K562 (cell line): Measurements from ENCODE around the gene IGF2BP3. TPM values are rescaled to one million over a fixed set of nuclear protein-coding genes. Genes with fewer than 3 reads are reported as not detected.

Source experiments
- BDP1 ChIP-seq: IDR thresholded peaks from 3 replicates; pipeline ENCODE4 v1.6.1; 2011; ENCODE audit not compliant: insufficient read length, insufficient read depth
- CAMTA2 ChIP-seq: fragments of 250-450 bp; sonication (Bioruptor Pico); conservative IDR thresholded peaks from 2 replicates; pipeline ENCODE4 v1.5.1; 2022
- CTCF ChIP-seq, 3 experiments: IDR thresholded peaks in 2 of 3; conservative IDR thresholded peaks in 1 of 3; 2 replicates each; pipeline ENCODE4 v1.5.1; 2011 to 2012; ENCODE audit warnings: low read length in 3 of 3, mild to moderate bottlenecking in 3 of 3, control low read depth in 2 of 3, improper control_type of control experiment in 1 of 3, inconsistent platforms in 1 of 3, low read depth in 1 of 3, mixed read lengths in 1 of 3, moderate library complexity in 1 of 3; ENCODE audit not compliant: insufficient read depth in 2 of 3
- DMBX1 ChIP-seq: fragments of 250-450 bp; sonication (Bioruptor Pico); IDR thresholded peaks from 2 replicates; pipeline ENCODE4 v1.8.0; 2022; ENCODE audit warnings: inconsistent platforms, mild to moderate bottlenecking, moderate library complexity, borderline replicate concordance
- EP400 ChIP-seq: fragments of 450-650 bp; IDR thresholded peaks from 2 replicates; pipeline ENCODE4 v1.6.1; 2017; ENCODE audit warnings: antibody characterized with exemption, mild to moderate bottlenecking, moderate library complexity
- FOSL1 ChIP-seq: fragments of 200-800 bp; sonication (Bioruptor generic); conservative IDR thresholded peaks from 2 replicates; pipeline ENCODE4 v1.6.1; 2016; ENCODE audit warnings: missing genetic modification characterization, missing compliant biosample characterization
- GATAD2A ChIP-seq: fragments of 450-650 bp; IDR thresholded peaks from 2 replicates; pipeline ENCODE4 v1.6.1; 2017
- HDAC1 ChIP-seq, 2 experiments: fragments of 450-650 bp; IDR thresholded peaks; 2 replicates each; pipeline ENCODE4 v1.6.1; 2016 to 2017; ENCODE audit warnings: inconsistent platforms in 1 of 2, mild to moderate bottlenecking in 1 of 2, moderate library complexity in 1 of 2
- JUN ChIP-seq, 2 experiments: sonication (generic) in 1 of 2; formaldehyde crosslinking in 1 of 2; IDR thresholded peaks; 2 replicates each; pipeline versions ENCODE4 v1.6.1 to v1.8.0; 2012 to 2022; ENCODE audit warnings: borderline replicate concordance in 2 of 2, mild to moderate bottlenecking in 2 of 2, improper control_type of control experiment in 1 of 2, low read depth in 1 of 2, low read length in 1 of 2, missing genetic modification reagents in 1 of 2
- MYNN ChIP-seq, 2 experiments: sonication (generic); formaldehyde crosslinking in 1 of 2; IDR thresholded peaks; 2 replicates each; pipeline versions ENCODE4 v1.5.0 to v1.6.1; 2016 to 2020; ENCODE audit warnings: antibody characterized with exemption in 1 of 2, missing genetic modification reagents in 1 of 2
- NCOA2 ChIP-seq, 2 experiments: fragments of 450-650 bp; IDR thresholded peaks; 2 replicates each; pipeline ENCODE4 v1.6.1; 2018; ENCODE audit warnings: mild to moderate bottlenecking in 2 of 2, moderate library complexity in 1 of 2; ENCODE audit not compliant: partially characterized antibody in 2 of 2
- NFE2L1 ChIP-seq: fragments of 450-650 bp; IDR thresholded peaks from 2 replicates; pipeline ENCODE4 v1.6.1; 2016; ENCODE audit warnings: missing genetic modification characterization, low read depth, mild to moderate bottlenecking, missing compliant biosample characterization, moderate library complexity, borderline replicate concordance
- NR1H2 ChIP-seq: sonication (generic); formaldehyde crosslinking; IDR thresholded peaks from 2 replicates; pipeline ENCODE4 v1.4.0; 2020; ENCODE audit warnings: mild to moderate bottlenecking, missing genetic modification reagents
- PHF8 ChIP-seq: fragments of 200-600 bp; sonication (generic); IDR thresholded peaks from 2 replicates; pipeline ENCODE4 v1.6.1; 2012; ENCODE audit warnings: mixed run types, mild to moderate bottlenecking, inconsistent platforms, low read length, moderate library complexity, borderline replicate concordance
- POLR2A ChIP-seq: fragments of 450-650 bp; conservative IDR thresholded peaks from 2 replicates; pipeline ENCODE4 v1.6.1; 2016
- POU5F1 ChIP-seq: fragments of 150-350 bp; IDR thresholded peaks from 2 replicates; pipeline ENCODE4 v1.6.1; 2014; ENCODE audit warnings: borderline replicate concordance, low read length, low read depth, mild to moderate bottlenecking; ENCODE audit not compliant: partially characterized antibody
- RFX5 ChIP-seq: IDR thresholded peaks from 2 replicates; pipeline ENCODE4 v1.6.1; 2011; ENCODE audit warnings: low read depth, mild to moderate bottlenecking, improper control_type of control experiment, low read length
- SIN3B ChIP-seq: fragments of 450-650 bp; IDR thresholded peaks from 2 replicates; pipeline ENCODE4 v1.6.1; 2017; ENCODE audit warnings: low read depth, mild to moderate bottlenecking, moderate library complexity
- TAF1 ChIP-seq: IDR thresholded peaks from 2 replicates; pipeline ENCODE4 v1.6.1; 2011; ENCODE audit warnings: mild to moderate bottlenecking, low read length, moderate library complexity; ENCODE audit not compliant: insufficient read depth, control insufficient read depth, severe bottlenecking; ENCODE audit errors: extremely low read depth
- TARDBP ChIP-seq: fragments of 450-650 bp; IDR thresholded peaks from 2 replicates; pipeline ENCODE4 v1.6.1; 2016
- TEAD4 ChIP-seq, 2 experiments: sonication (generic) in 1 of 2; formaldehyde crosslinking in 1 of 2; IDR thresholded peaks; 2 replicates each; pipeline versions ENCODE4 v1.6.1 to v1.8.0; 2012 to 2022; ENCODE audit warnings: borderline replicate concordance in 1 of 2, inconsistent platforms in 1 of 2, low read length in 1 of 2, mild to moderate bottlenecking in 1 of 2, missing genetic modification reagents in 1 of 2
- TGIF2 ChIP-seq: sonication (generic); formaldehyde crosslinking; IDR thresholded peaks from 2 replicates; pipeline ENCODE4 v1.8.1; 2022; ENCODE audit warnings: mild to moderate bottlenecking, missing genetic modification reagents, moderate library complexity
- ZNF175 ChIP-seq: fragments of 200-800 bp; sonication (Bioruptor generic); IDR thresholded peaks from 2 replicates; pipeline ENCODE4 v1.6.1; 2016; ENCODE audit warnings: low read depth, mild to moderate bottlenecking, missing genetic modification characterization, missing compliant biosample characterization
- ZNF764 ChIP-seq: fragments of 250-450 bp; sonication (Bioruptor Pico); IDR thresholded peaks from 2 replicates; pipeline ENCODE4 v1.4.0; 2020; ENCODE audit warnings: low read depth, mild to moderate bottlenecking, moderate library complexity
- polyA plus RNA-seq, 8 experiments: library from polyadenylated mRNA; depleted of rRNA in 4 of 8; stranded (reverse) in 5 of 8; unstranded in 3 of 8; fragments of >200 nt; fragmentation: Nextera tagmentation in 2 of 8; fragmentation: Illumina TruSeq in 1 of 8; extraction: Ambion mirVana in 2 of 8; extraction: Trizol in 1 of 8; gene quantifications; 2 replicates each; pipeline versions ENCODE4 v1.2.1 to v1.2.3, GENCODE V29; 2011 to 2014; ENCODE audit warnings: inconsistent platforms in 1 of 8, missing spikeins in 1 of 8
- total RNA-seq, 7 experiments: library from RNA; depleted of rRNA in 6 of 7; stranded (reverse); fragments of >200 nt in 6 of 7; fragmentation: Illumina TruSeq in 2 of 7; extraction: Trizol in 2 of 7; gene quantifications; 2 replicates each; pipeline versions ENCODE4 v1.2.1 to v1.2.3, GENCODE V29; 2011 to 2021; ENCODE audit warnings: low replicate concordance in 1 of 7
- TF ChIP-seq, protein P1 (sequence below): sonication (generic); formaldehyde crosslinking; IDR thresholded peaks from 2 replicates; pipeline ENCODE4 v1.9.0; 2022; ENCODE audit warnings: mild to moderate bottlenecking, missing genetic modification reagents

IGF2BP3 gene
- total and polyA plus RNA-seq, 9 of the 15 experiments (the other 6 are each of a cell fraction or from before 2014, with no cell fraction given) = 8.4 to 88.1 (median 61.2) TPM

- TF ChIP-seq ZNF175 (CRISPR knock-in tag) (no peak; the same call in 1 of the 2 replicates), DMBX1 (peak; percentile 31; the same call in 1 of the 2 replicates), NFE2L1 (tag) (no peak), POU5F1 (no peak), NR1H2 (CRISPR knock-in tag) (0 out of 2 replicates have a peak, but pooled peaks have one; percentile 11), GATAD2A (peak; percentile 85), POLR2A (peak; percentile 85), TAF1 (peak; percentile 88), EP400 (peak; percentile 99), MYNN (IDR thresholded peaks at IDR 0.05) (peak; percentile 89), MYNN (CRISPR knock-in tag; IDR thresholded peaks at IDR 0.05) (no peak), SIN3B (peak; percentile 44; the same call in 1 of the 2 replicates), RFX5 (no peak), ZNF764 (CRISPR knock-in tag) (peak; percentile 70; the same call in 1 of the 2 replicates), TEAD4 (IDR thresholded peaks at IDR 0.05; ENCODE audit: low read length) (peak; percentile 55), TEAD4 (CRISPR knock-in tag; IDR thresholded peaks at IDR 0.05; ENCODE audit: borderline replicate concordance) (no peak), TARDBP (peak; percentile 79), CAMTA2 (CRISPR knock-in tag) (peak; percentile 56; the same call in 1 of the 2 replicates), CTCF (IDR thresholded peaks at IDR 0.05 in 2 of 3, conservative IDR thresholded peaks at IDR 0.05 in 1 of 3; ENCODE audit: insufficient read depth in 2 of 3, low read depth in 1 of 3, low read length in 3 of 3) (no peak), PHF8 (peak; percentile 67; the same call in 1 of the 2 replicates), TGIF2 (CRISPR knock-in tag) (no peak), HDAC1 (IDR thresholded peaks at IDR 0.05) (peak in 1 of 2 experiments; percentile 94; a peak in 2 of 4 replicates), NCOA2 (IDR thresholded peaks at IDR 0.05; ENCODE audit: partially characterized antibody in 2 of 2) (no peak), BDP1 (no peak), FOSL1 (tag) (0 out of 2 replicates have a peak, but pooled peaks have one; percentile 32), JUN (IDR thresholded peaks at IDR 0.05; ENCODE audit: borderline replicate concordance, low read depth, low read length) (no peak), JUN (CRISPR knock-in tag; IDR thresholded peaks at IDR 0.05; ENCODE audit: borderline replicate concordance) (no peak; the same call in 1 of the 2 replicates)
- TF ChIP-seq, protein P1, sequence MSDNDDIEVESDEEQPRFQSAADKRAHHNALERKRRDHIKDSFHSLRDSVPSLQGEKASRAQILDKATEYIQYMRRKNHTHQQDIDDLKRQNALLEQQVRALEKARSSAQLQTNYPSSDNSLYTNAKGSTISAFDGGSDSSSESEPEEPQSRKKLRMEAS = peak; percentile 93
Measured at GRCh38 chr7:23474094-23474828, 4.0 kb upstream of the IGF2BP3 start (continued).
